Activated T-helper 1 cell treated with anti-CD3 and anti-CD28 coated beads, Interleukin-2, amount 50 U/mL, for 16 hours (primary cell): ENCODE measurements around the gene CUEDC1.

ENCODE experiments used
- DNase-seq, 2 donors: peaks; one replicate each; pipeline ENCODE4 v3.0.0-alpha.2; 2020; ENCODE audit warnings: low read depth in 1 of 2, low spot score in 1 of 2

Gene CUEDC1

DNA sequence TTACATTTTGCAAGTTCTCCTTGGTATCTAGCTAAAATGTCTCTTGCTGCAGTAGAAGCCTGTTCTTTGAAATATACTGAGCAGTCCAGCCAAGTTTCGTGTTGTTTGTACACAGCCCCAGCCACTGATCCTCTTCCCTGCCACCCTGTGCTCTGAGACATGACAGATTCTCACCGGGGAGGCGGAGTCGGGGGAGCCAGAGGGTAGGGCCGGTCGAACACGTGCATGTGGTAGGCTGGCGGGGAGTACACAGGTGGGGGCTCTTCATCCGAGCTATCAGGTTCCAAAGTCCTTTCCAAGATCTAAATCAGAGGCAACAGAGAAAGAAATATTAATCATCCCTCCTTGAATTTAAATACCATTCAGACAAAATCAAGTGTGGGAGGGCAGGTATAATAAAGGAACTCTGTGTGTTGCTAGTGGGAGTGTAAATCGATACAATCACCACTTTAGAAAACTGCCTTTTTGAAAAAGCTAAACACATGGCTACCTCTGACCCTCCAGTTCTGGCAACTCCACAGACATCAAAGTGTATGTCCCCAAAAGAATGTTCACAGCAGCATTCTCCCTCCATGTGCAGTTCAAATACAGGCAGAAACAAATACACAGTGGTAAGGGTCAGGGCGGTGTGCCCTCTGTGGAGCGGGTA, 75.7 kb downstream of the CUEDC1 start:
- DNase-seq = no peak

DNA sequence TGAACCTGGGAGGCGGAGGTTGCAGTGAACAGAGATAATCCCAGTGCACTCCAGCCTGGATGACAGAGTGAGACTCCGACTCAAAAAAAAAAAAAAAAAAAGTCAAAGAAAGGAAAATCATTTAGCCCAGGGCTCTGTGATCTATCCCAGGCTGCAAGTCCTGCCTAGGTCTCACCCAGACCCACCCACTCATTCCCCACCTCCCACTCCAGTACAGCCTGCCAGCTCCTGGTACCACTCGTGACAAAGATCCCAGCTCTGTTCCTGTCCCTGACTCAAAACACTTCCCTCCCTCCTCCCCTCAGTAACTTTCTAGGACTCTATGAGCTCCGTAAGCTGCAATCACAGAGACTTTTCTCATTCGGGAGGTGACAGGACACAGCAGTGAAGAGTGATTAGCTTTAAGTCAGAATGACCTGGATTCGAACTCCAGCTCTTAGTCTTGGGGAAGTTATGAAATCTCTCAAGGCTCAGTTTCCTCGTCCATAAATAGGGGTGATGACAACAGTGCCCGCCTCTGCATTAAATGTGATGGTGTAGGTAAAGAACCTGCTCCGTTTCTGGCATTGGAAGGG, 77.3 kb downstream of the CUEDC1 start:
- DNase-seq = no peak

DNA sequence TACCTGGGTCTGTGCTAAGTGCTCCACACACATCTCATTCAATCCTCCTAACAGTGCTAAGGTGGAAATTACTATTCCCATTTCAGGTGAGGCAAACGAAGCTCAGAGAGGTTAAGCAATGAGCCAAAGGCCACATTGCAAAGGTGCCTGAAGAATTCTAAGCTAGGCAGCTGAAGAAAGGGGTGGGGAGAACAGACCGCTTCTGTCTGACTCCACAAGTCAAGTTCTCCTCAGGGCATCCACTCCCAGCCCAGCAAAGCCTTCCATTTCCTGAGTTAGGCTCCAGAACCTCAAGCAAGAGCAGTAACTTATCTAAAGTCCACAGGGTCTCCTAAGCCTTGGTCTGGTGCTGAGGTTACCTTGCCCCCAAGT, 78.4 kb downstream of the CUEDC1 start:
- no peak for DNase-seq

DNA sequence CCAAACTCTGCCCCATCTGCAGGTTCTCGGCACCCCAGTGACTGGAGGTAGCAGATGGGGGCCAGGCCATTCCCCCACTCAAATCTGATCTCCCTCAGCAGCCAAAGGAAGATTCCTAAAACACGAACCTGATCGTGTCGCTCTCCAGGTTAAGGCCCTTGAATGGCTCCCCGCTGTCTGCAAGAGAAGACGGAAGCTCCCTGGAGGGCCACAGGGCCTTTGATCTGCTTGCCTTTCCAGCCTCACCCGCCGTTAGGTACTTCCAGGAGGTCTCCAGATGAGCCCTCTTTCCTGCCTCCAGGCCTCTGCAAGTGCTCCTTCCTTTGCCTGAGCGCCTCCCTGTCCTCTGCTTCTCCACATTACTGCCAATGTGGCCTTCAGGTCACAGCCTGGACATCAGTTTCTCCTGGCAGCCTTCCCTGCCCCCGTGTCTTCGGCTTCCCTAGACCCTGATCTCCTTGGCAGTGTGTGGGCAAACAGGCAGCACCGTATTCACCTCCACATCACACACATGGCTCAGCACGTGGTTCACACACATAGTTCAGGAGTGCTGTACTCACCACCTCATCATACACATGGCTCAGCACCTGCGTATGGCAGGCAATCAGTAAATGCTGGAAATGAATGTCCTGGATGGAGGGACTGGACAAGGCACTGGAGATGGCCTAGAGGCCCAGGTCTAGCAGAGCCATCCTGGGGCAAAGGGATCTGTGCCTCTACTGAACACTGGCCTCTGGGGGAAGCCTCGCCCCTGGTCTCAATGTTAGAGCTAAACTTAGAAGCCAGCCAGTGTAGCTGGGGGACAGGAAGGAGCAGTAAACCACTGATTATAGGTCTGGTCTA, 79.0 kb downstream of the CUEDC1 start:
- DNase-seq = no peak

DNA sequence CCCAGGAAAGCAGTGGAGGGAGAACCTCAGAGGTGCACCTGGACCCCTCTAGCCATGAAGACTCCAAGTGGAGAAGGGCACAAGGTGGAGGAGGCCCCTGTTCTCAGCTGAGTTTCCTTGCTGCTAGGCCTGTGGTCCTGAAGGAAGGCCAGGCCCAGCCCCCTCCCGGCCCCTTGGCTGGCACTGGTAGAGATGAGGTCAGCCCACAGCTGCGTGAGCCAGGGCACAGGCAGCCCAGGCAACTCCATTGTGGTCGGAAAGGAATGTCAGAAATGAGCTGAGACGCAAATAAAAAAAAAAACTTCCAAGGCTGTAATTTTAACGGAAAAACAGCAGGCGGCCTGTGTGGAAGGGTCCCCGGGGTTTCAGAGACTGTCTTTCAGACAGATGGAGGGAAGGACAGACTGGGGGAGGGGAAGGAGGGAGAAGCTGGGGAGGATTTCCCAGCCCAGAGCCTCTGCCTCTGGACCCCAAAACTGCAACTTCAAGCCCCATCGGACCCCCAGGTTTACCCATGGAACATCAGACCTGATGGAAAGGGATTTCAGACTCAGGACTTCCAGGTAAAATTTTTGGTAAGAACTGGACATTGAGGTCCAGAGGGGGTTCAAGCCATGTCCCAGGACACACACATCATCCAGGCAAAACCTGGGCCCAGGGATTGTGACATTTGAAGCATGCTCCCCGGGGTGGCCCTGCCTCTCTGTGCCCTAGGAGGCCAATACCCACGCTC, 79.8 kb downstream of the CUEDC1 start:
- no peak for DNase-seq

DNA sequence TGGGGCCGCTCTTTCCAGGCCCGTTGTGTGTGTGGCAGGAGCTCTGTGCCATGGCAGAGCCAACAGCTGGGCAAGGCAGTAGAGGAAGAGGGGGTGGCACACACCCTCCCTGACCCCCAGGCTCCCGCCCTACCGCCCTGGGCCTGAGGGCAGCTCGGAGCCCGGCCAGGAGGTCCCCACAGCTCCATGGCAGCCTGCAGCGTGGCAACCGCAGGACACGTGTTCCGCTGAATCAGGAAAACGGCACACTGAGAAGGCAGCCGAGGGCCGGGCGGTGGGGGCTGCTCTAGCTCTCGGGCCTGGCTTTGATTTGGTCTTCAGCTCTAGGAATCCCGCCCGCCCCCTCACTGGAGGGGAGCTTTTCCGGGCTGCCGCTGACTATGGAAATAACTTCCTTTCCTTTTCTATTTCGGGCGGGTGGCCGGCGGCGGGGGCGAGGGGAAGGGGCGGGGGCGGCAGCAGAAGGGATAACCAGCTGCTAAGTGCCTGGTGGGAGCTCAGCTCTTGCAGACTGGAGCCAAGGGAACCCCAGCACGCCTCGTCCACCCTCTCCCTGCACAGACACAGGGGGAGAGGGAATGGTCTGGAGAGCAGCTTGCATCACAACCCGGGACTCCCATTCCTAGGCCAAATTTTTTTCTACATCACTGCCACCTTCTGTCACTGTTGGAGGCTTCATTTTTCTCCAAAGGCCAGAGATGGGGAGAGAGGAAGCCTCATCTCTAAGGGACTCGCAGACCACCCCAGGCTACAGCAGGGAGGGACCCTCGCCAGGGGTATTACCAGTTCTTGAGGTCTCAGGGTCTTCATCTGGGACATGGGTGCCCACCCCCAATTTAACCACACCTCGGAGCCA, 80.5 kb downstream of the CUEDC1 start:
- no peak for DNase-seq

DNA sequence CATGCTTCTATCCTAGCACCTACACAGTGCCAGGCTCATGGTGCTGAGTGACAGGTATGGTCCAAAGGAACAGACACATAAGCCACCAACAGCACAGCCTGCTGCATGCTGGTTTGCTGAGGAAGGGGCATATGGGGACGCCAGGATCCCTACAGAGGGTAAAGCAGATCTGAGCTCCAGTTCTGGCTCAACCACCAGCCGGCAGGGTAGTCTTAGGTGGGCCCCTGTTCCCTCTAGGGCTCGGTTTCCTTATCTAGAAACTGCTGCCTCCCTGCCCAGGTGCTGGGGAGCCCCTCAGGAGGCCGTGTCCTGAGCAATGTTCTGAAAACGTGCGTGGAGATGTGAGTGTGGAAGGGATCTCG, 81.2 kb downstream of the CUEDC1 start:
- DNase-seq = no peak

DNA sequence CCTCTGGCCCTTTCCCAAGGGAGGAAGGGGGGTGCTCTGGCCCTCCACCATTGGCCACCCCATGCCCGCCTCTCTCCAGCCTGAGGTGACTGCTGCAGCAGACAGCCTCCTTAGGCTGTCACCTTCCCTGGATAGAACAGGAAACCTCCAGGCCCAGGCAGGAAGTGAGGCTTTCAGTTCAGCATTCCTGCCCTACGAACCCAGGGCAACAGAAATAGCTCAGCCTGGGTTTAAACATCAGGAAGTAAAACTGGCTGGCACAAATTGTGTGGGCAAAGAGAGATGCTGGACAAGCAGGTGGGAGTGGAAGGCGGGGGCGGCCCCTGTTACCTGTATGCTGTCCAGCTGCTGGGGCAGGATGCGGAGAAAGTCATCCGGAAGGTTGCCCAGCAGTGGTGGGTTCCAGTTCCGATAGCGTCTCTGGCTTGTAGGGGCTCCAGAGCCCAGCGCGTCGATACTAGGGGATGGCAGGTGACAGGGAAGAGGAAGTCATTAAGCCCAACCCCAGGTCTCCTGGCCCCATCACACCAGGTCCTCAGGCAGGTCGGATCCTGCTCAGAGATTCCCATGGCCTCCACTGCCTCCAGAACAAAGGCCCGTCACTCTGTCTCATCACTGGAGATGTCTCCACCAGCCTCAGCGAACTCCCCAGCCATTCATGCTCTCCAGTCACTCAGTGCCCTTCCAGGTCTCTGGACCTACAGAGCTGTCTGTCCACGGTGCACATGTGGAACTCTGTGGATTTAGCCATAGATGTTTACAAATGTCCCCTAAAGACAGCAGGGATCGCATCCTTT, 81.8 kb downstream of the CUEDC1 start:
- DNase-seq = no peak

DNA sequence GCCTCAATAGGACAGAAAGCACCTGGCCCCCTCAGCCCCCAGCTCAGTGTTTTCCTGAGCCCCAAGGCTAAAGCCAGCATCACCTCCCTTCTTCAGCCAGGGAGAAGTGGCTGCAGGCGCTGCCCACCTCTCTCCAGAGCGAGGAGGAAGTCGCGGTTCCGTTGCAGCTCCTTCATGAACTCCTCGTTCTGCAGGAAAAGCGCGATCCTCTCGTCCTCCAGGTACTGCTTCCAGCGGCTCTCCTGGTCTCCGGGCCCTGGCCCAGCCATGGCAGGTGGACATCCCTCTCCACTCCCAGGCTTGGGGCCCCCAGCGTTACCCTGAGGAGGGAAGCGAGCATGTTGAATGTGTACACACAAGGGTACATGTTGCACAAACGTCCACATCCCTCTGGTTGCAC, 82.7 kb downstream of the CUEDC1 start:
- DNase-seq = no peak

DNA sequence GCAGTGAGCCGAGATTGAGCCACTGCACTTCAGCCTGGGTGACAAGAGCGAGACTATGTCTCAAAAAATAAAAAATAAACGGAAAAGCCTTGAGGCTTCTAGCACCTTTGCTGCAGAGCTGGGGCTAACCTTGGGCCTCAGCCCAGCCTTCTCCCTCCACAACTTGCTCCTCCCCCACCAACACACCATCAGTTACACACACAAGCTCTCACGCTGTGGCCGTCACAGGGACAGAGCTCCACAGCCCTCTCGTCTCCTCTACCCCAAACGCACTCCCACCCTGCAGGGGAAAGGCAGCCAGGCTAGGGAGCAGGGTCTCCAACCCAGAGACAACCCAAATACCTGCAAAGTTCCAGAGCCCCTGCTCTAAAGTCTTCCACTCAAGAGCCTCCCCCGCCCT, 83.3 kb downstream of the CUEDC1 start:
- DNase-seq = no peak

DNA sequence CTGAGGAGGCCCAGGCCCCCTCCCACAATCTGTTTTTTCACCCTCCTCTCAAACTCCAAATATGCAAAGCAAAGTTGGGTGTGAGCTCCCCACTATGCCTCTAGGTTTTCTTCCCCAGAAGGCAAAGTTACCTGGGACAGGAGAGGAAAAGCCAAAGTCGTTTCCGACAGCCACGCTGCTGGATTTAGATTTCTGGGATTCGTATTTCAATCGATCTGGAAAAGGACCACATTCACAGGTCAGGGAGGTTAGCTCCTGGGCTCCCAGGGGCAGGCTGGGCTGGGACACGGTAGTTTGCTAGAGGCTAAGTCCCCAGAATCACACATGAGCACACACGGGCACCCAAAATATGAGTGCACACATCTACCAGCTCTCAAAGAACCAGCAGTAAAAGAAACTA, 84.1 kb downstream of the CUEDC1 start:
- no peak for DNase-seq

DNA sequence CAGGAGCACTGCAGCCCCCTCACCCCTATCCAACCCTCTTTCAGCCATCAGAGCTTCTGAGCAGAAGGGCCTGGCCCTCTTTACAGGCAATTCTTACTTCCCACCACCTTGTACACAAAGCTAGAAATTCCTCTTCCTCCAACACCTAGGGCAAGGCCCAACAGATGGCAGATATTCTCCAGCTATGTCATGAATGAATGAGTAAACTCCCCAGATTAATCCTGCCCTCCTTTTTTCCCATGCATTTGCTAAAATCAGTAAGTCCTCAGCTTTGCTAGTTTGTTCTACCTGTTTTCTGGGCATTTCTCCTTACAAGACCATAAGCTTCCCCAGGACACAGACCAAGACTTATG, 85.0 kb downstream of the CUEDC1 start:
- DNase-seq = no peak

DNA sequence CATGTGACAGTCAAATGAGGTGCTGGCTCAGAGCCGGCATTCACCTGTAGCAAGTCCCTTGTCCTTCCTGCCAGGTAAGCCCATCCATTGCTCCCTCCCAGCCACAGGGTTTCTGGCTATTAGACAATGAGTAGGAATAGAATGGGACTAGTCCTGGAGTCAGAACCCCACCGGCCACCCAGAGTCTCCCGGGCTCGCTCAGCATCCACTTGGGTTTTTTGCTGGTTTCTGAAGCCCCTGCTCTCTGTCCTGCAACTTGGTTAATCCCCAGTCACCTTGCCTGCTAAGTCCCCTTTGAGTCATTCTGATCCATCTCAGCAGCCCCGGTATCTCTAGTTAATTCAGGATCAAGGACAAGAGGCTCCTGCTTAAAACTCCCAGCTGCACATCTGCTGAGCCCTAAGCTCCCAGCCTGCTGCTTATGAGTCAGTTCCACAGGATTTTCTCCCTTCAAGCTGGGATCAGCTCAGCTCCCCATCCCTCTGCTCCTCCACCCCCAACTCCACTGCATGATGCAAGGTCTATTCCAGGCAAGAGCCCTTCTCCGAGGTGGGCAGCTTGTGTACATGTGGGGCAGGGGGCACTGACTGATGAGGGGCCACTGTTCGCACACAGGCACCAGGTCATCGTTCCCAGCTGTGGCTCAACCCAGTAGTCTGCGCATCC, 85.5 kb downstream of the CUEDC1 start:
- no peak for DNase-seq

DNA sequence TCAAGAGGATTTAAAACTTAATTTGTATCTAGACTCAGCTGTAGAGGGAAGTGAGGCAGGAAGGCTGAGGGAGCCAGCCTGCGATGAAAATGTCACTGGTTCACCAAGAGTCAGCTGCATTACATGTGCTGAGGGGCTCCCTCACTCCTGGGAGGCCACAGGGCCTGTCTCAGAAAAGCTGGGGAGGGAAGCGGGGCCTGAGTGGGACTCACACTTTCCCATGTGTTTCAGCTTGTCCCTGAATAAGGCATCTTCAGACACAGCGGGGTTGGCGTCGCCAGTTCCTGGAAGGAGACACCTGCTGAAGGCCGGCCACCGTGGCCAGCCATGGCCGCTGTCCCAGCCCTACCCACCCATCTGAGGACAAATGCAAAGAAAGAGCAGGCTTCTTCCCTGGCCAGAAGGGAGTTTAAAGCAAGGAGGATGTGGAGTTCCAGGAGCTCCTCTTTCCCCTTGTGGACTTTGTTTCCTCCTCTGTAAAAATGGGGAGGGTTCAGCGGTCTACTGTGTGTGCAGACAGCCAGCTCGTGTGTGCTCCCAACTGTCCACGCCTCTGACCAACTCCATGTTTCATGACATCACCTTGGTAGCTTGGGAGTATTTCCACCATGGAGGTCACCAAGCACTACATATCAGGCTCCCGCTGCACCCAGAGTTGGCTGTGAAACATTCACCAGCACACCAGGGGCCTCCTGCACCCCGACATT, 86.1 kb downstream of the CUEDC1 start:
- no peak for DNase-seq

DNA sequence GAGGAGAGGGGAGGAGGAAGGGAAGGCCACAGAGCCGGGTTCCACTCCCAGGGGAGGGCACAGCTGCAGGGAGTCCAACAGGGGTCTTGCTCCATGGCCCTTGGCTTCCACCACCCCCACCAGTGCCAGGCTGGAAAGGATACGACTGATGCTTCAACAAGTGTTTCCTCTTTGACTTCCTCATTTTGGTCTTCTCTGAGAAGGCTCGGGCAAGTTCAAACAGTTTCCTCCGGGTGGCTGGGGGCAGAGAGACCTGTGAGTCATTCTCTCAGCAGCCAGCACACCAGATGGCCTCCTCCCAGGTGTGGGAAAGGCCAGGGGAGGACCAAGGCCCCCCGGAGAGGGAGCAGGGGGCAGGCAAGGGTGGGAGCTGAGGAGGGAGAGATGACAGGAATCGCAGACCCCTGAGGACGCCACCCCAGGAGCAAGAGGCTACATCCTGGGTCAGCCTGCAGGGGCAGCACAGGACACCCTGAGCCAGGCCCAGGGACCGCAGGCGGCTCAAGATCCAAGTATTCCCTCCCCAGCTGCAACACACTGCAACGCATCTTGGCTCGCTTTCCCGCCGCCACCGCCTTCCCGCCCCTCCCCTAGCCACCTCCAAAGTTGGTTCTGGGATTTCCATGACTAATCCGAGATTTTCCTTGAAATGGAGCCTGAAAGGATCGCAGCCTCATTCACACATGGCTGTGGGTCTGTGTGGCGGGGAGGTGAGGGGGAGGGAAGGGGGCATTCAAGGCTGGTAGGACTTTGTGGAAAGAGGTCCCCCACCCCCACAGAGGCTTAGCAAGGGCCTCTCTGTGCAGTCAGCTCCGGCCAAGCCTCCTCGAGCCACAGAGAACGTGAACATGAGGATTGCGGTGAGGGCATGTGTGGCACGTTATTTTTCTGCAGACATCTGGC, 87.0 kb downstream of the CUEDC1 start:
- no peak for DNase-seq

DNA sequence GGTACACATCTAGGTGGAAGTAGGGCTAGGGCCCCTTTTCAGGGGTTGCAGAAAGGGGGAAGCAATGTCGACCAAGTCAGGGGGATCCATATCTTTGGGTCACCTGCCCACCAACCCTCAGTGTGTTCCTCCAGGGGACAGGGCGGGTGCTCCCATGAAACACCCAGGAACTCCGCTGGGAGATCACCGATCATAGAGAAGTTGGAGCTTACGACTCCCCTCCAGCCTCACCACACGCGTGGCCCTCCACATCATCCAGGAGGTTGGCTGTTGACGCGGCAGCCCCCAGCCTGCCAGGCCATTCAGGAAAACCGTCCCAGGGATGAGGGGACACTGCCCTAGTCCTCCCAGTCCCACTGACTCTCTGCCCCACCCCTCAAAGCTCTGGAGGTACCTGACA, 88.1 kb downstream of the CUEDC1 start:
- no peak for DNase-seq

DNA sequence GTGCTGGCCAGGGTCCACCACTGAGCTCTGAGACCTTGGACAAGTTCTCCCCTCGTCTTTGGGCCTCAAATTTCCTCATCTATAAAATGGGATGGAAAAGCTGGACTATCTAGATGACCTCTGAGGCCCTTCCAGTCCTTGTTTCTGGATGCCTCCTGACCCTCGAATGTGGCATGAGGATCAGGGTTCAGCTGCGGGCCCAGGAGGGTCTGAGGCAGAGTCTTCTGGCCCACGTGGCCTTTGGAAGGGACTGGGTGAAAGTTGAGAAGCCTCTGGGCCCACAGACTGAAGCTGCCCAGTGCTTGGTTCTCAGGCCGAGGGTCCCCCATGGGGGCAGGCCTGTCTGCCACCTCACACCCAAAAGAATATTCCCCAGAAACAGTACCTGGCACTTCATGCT, 88.5 kb downstream of the CUEDC1 start:
- DNase-seq = no peak

DNA sequence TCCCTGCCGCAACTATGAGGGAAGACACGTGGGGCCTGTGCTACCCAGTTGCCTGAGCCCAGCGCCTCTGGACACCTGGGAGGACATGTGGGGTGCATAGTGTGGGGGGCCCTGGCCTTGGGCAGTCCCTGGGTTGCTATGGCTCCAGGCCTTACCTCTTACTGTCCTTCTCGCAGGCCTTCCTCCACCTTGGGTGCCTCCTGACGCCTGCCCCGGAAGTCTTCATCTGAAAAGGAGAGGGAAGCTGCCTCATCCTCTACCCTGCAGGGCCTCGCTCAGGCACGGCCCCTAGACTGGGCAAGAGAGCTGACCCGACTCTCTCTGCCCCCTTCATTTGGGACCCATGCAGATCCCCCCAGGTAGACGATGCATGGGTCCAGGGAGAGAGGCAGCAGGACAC, 88.9 kb downstream of the CUEDC1 start:
- no peak for DNase-seq
